ENCODE data around the gene SMARCA1. TPM values are rescaled to one million over a fixed set of nuclear protein-coding genes. Genes with fewer than 3 reads are reported as not detected.

SMARCA1 gene
- total RNA-seq, 1 experiment from 2014 or later = 35.6 TPM

GRCh38 chrX:129512409-129512808, 10.9 kb downstream of the SMARCA1 start:
- intact Hi-C loops (cut with micrococcal nuclease) = no loop called here
- POLR2A ChIA-PET (ENCODE audit: unreplicated experiment) = no interaction called here
- no peaks in the 10 kb centered on the region for H3K27me3 ChIP-seq (ENCODE audit: low read length)
- no peak overlapping the region for H3K4me2 ChIP-seq (ENCODE audit: low read length)
- no peaks in the 10 kb centered on the region for H3K4me1 ChIP-seq (ENCODE audit: insufficient read depth, low read length)
- ATAC-seq (no peak), DNase-seq (no peak)
- H3K27ac ChIP-seq (ENCODE audit: low read length) = no peak overlapping the region
- no TSS peak for BruUV-seq (replicated peaks)
- H3K9me3 ChIP-seq (ENCODE audit: low read length) = no peaks in the 10 kb centered on the region
- H3K4me3 ChIP-seq (ENCODE audit: low read length) = no peak overlapping the region
- no peaks in the 10 kb centered on the region for H4K20me1 ChIP-seq (ENCODE audit: low read length)
- no peaks in the 10 kb centered on the region for H3K9me2 ChIP-seq (replicated peaks; ENCODE audit: low read length)
- no peaks in the 10 kb centered on the region; the same call in 1 of the 2 replicates for H3K36me3 ChIP-seq (ENCODE audit: low read depth, low read length)
- H2AFZ ChIP-seq (ENCODE audit: low read length) = no peak overlapping the region
- H3K79me2 ChIP-seq (ENCODE audit: low read length) = peaks cover 6% of the 10 kb centered on the region; the same call in 1 of the 2 replicates
- no peak overlapping the region for H3K9ac ChIP-seq (ENCODE audit: low read length)
- no peaks in the 10 kb centered on the region for H3F3A ChIP-seq (ENCODE audit: low read length, unreplicated experiment)
- CTCF ChIA-PET = no interaction called here
- TF ChIP-seq EZH2phosphoT487 (IDR thresholded peaks at IDR 0.05; ENCODE audit: borderline replicate concordance, low read length) (no peak), CTCF (conservative IDR thresholded peaks at IDR 0.05; ENCODE audit: low read depth, low read length) (no peak), EZH2 (IDR thresholded peaks at IDR 0.05; ENCODE audit: low read length, unreplicated experiment) (no peak)

- no peak for TF ChIP-seq EZH2 (IDR thresholded peaks at IDR 0.05; ENCODE audit: low read length, unreplicated experiment)
- TF ChIP-seq CTCF (conservative IDR thresholded peaks at IDR 0.05; ENCODE audit: low read depth, low read length) = no peak
- TF ChIP-seq EZH2phosphoT487 (IDR thresholded peaks at IDR 0.05; ENCODE audit: borderline replicate concordance, low read length) = no peak
- no peak for ATAC-seq
- ChIA-PET POLR2A (ENCODE audit: unreplicated experiment) (no interaction called here), CTCF (no interaction called here)
- Histone ChIP-seq H3K4me2 (ENCODE audit: low read length) (no peak overlapping the region), H3K9me3 (ENCODE audit: low read length) (no peaks in the 10 kb centered on the region), H3K4me3 (ENCODE audit: low read length) (no peak overlapping the region), H4K20me1 (ENCODE audit: low read length) (no peaks in the 10 kb centered on the region), H3K27me3 (ENCODE audit: low read length) (no peaks in the 10 kb centered on the region), H3F3A (ENCODE audit: low read length, unreplicated experiment) (no peaks in the 10 kb centered on the region), H3K4me1 (ENCODE audit: insufficient read depth, low read length) (no peaks in the 10 kb centered on the region), H2AFZ (ENCODE audit: low read length) (no peak overlapping the region), H3K9me2 (replicated peaks; ENCODE audit: low read length) (no peaks in the 10 kb centered on the region), H3K27ac (ENCODE audit: low read length) (no peak overlapping the region), H3K36me3 (ENCODE audit: low read depth, low read length) (no peaks in the 10 kb centered on the region; the same call in 1 of the 2 replicates), H3K9ac (ENCODE audit: low read length) (no peak overlapping the region), H3K79me2 (ENCODE audit: low read length) (no peaks in the 10 kb centered on the region)
- DNase-seq = no peak
- BruUV-seq (replicated peaks) = no TSS peak
- intact Hi-C loops (cut with micrococcal nuclease) = no loop called here
These were observed 11.6 kb downstream of the SMARCA1 start for GRCh38 chrX:129511689-129512088.

GRCh38 chrX:129510331-129510730, 13.0 kb downstream of the SMARCA1 start:
- Histone ChIP-seq H3K27ac (ENCODE audit: low read length) (no peak overlapping the region), H3K36me3 (ENCODE audit: low read depth, low read length) (no peaks in the 10 kb centered on the region; the same call in 1 of the 2 replicates), H3K4me2 (ENCODE audit: low read length) (no peak overlapping the region), H3K9me2 (replicated peaks; ENCODE audit: low read length) (no peaks in the 10 kb centered on the region), H3K9ac (ENCODE audit: low read length) (no peak overlapping the region), H3K27me3 (ENCODE audit: low read length) (no peaks in the 10 kb centered on the region), H3F3A (ENCODE audit: low read length, unreplicated experiment) (no peaks in the 10 kb centered on the region), H3K9me3 (ENCODE audit: low read length) (no peaks in the 10 kb centered on the region), H3K4me3 (ENCODE audit: low read length) (no peak overlapping the region), H2AFZ (ENCODE audit: low read length) (no peak overlapping the region), H4K20me1 (ENCODE audit: low read length) (no peaks in the 10 kb centered on the region), H3K79me2 (ENCODE audit: low read length) (no peaks in the 10 kb centered on the region), H3K4me1 (ENCODE audit: insufficient read depth, low read length) (no peaks in the 10 kb centered on the region)
- ChIA-PET POLR2A (ENCODE audit: unreplicated experiment) (no interaction called here), CTCF (no interaction called here)
- no TSS peak for BruUV-seq (replicated peaks)
- ATAC-seq (no peak), DNase-seq (no peak)
- no peak for TF ChIP-seq EZH2phosphoT487 (IDR thresholded peaks at IDR 0.05; ENCODE audit: borderline replicate concordance, low read length)
- TF ChIP-seq CTCF (conservative IDR thresholded peaks at IDR 0.05; ENCODE audit: low read depth, low read length) = no peak
- intact Hi-C loops (cut with micrococcal nuclease) = no loop called here
